A549 (cell line): ENCODE results near the gene PARM1.

ENCODE experiments used
- CTCF ChIP-seq: fragments of >200 bp; sonication (Bioruptor Twin); formaldehyde crosslinking; IDR thresholded peaks from 3 replicates; pipeline ENCODE4 v1.5.1; 2016
- ESRRA ChIP-seq: fragments of 150-350 bp; IDR thresholded peaks from 2 replicates; pipeline ENCODE4 v1.6.1; 2014; ENCODE audit warnings: mild to moderate bottlenecking, low read length, borderline replicate concordance
- HOXA7 ChIP-seq: fragments of 250-450 bp; sonication (Bioruptor Pico); IDR thresholded peaks from 2 replicates; pipeline ENCODE4 v1.5.0; 2020; ENCODE audit warnings: mild to moderate bottlenecking, moderate library complexity
- KDM1A ChIP-seq: fragments of 200-600 bp; sonication (generic); IDR thresholded peaks from 2 replicates; pipeline ENCODE4 v1.6.1; 2016; ENCODE audit warnings: low read depth, mild to moderate bottlenecking
- MAFK ChIP-seq: fragments of 450-650 bp; IDR thresholded peaks from 2 replicates; pipeline ENCODE4 v1.6.1; 2014; ENCODE audit not compliant: partially characterized antibody
- MYC ChIP-seq: IDR thresholded peaks from 2 replicates; pipeline ENCODE4 v1.6.1; 2012; ENCODE audit warnings: mild to moderate bottlenecking, inconsistent platforms, low read length, improper control_type of control experiment, borderline replicate concordance
- PHF8 ChIP-seq: fragments of 200-600 bp; sonication (generic); IDR thresholded peaks from 2 replicates; pipeline ENCODE4 v1.6.1; 2016; ENCODE audit warnings: low read depth, mild to moderate bottlenecking, antibody characterized with exemption, moderate library complexity, borderline replicate concordance
- POLR2A ChIP-seq: IDR thresholded peaks from 2 replicates; pipeline ENCODE4 v1.6.1; 2012; ENCODE audit warnings: mild to moderate bottlenecking, low read length
- RAD21 ChIP-seq, 2 experiments: fragments of >200 bp in 1 of 2; sonication (Bioruptor Twin) in 1 of 2; formaldehyde crosslinking in 1 of 2; IDR thresholded peaks in 1 of 2; conservative IDR thresholded peaks in 1 of 2; 2 replicates in 1 of 2; 3 replicates in 1 of 2; pipeline ENCODE4 v1.6.1; 2012 to 2018; ENCODE audit warnings: inconsistent platforms in 1 of 2
- REST ChIP-seq: fragments of 200-600 bp; sonication (generic); IDR thresholded peaks from 2 replicates; pipeline ENCODE4 v1.6.1; 2016; ENCODE audit warnings: antibody characterized with exemption, mild to moderate bottlenecking, moderate library complexity
- RFX5 ChIP-seq: fragments of 450-650 bp; IDR thresholded peaks from 2 replicates; pipeline ENCODE4 v1.7.1; 2014; ENCODE audit warnings: antibody characterized with exemption, mild to moderate bottlenecking, moderate library complexity

- TF ChIP-seq POLR2A (no peak), KDM1A (no peak), REST (no peak), PHF8 (no peak), CTCF (no peak), HOXA7 (CRISPR knock-in tag) (no peak), RAD21 (conservative IDR thresholded peaks at IDR 0.05 in 1 of 2, IDR thresholded peaks at IDR 0.05 in 1 of 2) (no peak), MAFK (no peak), MYC (no peak), ESRRA (no peak), RFX5 (no peak)
Observed at GRCh38 chr4:74990276-74990875, 57.5 kb downstream of the PARM1 start.
